H1 (cell line): ENCODE data around the gene ANKEF1. TPM values are rescaled to one million over a fixed set of nuclear protein-coding genes. Genes with fewer than 3 reads are reported as not detected.

Experiments used
- CHD7 ChIP-seq: fragments of 300-600 bp; sonication (generic); IDR thresholded peaks from 2 replicates; pipeline ENCODE4 v1.7.1; 2012; ENCODE audit warnings: low read length, moderate library complexity, mild to moderate bottlenecking, inconsistent platforms; ENCODE audit not compliant: insufficient replicate concordance
- RAD21 ChIP-seq, 2 experiments: IDR thresholded peaks in 1 of 2; conservative IDR thresholded peaks in 1 of 2; 2 replicates each; pipeline ENCODE4 v1.6.1; 2011; ENCODE audit warnings: low read depth in 2 of 2, low read length in 2 of 2, improper control_type of control experiment in 1 of 2, inconsistent platforms in 1 of 2, mild to moderate bottlenecking in 1 of 2, moderate library complexity in 1 of 2
- polyA plus RNA-seq, 7 experiments: library from polyadenylated mRNA; depleted of rRNA in 3 of 7; stranded (reverse) in 5 of 7; unstranded in 2 of 7; fragments of >200 nt in 5 of 7; fragments of 200-250 nt in 2 of 7; gene quantifications; 1 replicate in 5 of 7; 2 replicates in 1 of 7; 4 replicates in 1 of 7; pipeline versions ENCODE4 v1.2.1 to v1.2.3, GENCODE V29; 2011 to 2013; ENCODE audit warnings: missing spikeins in 2 of 7, mixed read lengths in 2 of 7
- total RNA-seq: library from RNA; stranded (reverse); fragmentation: NEBNext Ultra II Directional; extraction: Animal tissue kit (Norgen Biotek cat#: 25700); gene quantifications from 2 replicates; pipeline ENCODE4 v1.2.1, GENCODE V29; 2021

The ANKEF1 gene
- total and polyA plus RNA-seq, 2 of the 8 experiments (the other 6 are each of a cell fraction or from before 2014, with no cell fraction given) = 2.8 to 10.0 TPM

GRCh38 chr20:10077081-10077471 is 42.3 kb downstream of the ANKEF1 start (continued):
- no peak for TF ChIP-seq CHD7
- peak; percentile 56 to 66 for TF ChIP-seq RAD21 (IDR thresholded peaks at IDR 0.05 in 1 of 2, conservative IDR thresholded peaks at IDR 0.05 in 1 of 2; ENCODE audit: low read depth in 2 of 2, low read length in 2 of 2)
